Stimulated activated CD4-positive, alpha-beta T cell treated with anti-CD3 and anti-CD28 coated beads, Interleukin-2, amount 100 ng/mL, for 24 hours (primary cell): Measurements from ENCODE around the gene RPS26.

ENCODE experiments used
- DNase-seq, 2 donors: peaks; one replicate each; pipeline ENCODE4 v3.0.0-alpha.2; 2020

Gene RPS26

DNA sequence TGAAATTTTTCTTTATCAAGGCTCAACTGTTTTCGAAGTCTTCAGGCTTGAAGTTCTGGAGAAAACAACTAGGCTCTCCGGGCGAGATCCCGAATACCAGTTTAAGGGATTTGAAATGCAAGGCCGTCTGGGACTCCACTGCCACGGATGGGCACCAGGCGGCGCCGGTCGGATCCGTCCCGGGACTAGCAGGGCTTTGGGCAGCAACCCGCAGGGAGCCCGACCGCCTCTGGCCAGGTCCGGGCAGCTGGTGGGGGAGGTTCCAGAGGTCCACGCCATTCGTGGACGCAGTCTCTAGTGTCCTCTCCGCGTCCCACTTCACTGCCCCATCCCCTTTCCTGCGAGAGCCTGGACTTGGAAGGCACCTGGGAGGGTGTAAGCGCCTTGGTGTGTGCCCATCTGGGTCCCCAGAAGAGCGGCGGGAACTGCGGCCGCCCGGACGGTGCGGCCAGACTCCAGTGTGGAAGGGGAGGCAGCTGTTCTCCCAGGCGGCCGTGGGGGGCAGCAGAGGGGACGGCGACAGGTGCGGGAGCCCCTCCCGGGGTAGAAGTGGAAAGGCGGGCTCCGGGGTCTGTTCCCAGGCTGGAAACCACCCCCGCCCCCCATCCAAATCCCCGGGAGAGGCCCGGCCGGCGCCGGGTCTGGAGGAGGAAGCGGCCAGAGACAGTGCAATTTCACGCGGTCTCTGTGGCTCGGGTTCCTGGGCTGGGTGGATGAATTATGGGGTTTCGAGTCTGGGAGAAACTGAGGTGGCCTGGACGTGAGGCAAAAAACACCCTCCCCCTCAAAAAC lies 37.4 kb downstream of the RPS26 start:
- peak; percentile 61 to 71 for DNase-seq

DNA sequence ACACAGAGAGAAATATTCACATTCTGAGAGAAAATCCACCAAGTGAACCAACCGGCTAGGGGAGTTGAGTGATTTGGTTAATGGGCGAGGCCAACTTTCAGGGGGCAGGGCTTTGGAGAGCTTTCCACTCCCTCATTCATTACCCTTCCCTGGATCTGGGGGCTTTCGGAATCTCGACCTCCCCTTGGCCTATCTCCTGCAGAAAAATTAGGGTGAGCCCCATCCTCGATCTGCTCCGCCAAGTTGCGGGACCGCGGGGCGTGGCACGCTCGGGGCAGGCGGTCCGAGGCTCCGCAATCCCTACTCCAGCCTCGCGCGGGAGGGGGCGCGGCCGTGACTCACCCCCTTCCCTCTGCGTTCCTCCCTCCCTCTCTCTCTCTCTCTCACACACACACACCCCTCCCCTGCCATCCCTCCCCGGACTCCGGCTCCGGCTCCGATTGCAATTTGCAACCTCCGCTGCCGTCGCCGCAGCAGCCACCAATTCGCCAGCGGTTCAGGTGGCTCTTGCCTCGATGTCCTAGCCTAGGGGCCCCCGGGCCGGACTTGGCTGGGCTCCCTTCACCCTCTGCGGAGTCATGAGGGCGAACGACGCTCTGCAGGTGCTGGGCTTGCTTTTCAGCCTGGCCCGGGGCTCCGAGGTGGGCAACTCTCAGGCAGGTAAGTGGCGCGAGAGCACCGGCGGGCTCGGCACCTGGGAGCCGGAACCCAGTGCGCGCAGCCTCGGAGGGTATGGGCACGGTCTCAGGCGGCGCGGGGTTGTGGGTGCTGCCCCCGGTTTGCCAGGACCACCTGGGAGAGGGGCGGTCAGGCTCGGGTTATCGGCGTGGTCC lies 38.2 kb downstream of the RPS26 start, which contains the start of gene ERBB3:
ERBB3 (plus strand) TSS at position 443 of the 833 bp plus-strand sequence; CDS start at position 579, 136 bp downstream.
- DNase-seq = peak; percentile 72 to 79

DNA sequence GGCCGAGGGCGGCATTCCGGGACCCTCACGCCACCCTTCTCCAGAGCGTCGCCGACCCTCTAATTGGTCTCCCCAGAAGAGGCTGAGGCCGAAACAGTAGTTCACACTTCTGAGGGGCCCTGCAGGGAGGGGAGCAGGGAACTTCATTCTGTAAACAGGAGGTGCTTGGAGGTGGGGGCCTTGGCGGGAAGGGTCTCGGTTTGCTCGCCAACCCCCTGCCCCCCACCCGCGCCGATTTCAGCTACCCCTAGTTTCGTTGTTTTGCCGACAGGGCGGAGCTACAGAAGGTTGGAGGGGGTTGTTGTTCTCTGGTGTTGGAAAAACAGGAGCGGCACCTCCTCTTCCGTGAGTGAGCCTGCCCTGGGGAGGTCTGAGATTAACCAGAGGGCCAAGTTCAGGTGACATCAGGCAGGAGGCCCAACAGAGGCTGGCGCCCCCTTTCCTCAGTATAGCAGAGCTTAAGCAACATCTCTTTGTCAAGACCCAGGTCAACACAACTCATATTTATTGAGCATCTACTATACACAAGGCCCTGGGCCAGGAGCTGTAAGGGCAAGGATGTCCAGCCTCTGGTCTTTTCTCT lies 38.9 kb downstream of the RPS26 start:
- peak in 1 of 2 donors; percentile 7 for DNase-seq

DNA sequence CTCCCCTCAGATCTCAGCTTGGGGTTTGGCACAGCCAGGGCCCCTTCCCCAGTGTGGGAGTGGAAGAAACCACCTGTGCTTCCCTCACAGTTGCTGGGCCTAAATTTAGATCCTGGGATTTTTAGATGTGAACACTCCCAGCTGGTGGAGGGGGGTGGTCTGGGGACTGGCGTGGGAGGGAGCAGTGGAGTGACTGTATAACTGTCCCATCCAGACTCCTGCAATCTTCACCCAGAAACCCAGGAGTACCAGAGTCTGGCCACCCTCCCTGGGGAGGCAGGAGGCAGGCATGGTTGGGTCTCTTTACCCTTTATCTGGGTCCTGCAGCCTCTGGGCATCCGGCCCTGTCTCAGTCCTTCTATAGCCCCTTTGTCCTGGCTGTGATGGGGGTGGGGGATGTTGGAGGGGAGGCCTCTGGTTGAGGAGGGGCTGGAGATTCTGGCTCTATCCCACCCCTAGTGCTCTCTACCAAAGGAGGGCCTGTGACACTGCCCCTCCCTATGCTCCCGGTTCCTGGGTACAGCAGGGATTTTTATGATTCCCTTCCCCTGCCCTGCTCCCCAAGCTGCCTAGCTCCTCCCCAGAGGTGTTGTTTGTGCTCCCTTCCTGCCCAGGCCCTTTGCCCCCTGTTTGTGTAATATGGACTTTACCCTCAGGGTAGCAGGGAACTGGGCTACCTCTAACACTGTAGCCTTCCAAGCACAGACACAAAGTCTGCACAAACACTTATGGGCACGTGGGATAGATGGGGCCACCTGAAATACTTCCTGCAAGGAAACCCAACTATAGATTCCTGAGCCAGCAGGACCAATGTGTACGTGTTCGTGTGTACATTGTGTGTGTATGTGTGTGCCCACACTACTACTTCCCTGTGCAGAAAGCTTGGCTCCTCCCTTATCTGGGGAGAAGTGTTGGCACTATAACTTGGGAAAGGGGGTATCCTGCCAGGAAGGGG lies 40.0 kb downstream of the RPS26 start:
- no peak for DNase-seq

DNA sequence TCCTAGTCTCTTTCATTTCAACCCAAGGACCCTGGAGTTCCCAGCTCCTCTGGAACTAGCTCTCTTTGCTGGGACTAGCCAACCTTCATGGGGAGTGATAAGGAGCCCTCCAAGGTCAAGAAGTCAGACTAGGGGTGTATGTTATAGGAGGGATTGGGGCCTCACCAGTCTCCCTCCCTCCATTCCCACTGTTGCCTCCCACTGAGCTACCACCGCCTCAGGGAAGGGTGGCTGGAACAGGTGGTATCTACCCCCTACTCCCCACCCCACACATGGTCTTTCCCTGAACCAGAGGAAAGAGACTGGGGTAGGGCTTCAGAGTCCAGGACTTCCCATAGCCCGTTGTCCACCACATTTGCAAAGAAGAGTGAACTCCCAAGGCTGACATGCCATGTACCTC lies 40.7 kb downstream of the RPS26 start:
- DNase-seq = no peak

DNA sequence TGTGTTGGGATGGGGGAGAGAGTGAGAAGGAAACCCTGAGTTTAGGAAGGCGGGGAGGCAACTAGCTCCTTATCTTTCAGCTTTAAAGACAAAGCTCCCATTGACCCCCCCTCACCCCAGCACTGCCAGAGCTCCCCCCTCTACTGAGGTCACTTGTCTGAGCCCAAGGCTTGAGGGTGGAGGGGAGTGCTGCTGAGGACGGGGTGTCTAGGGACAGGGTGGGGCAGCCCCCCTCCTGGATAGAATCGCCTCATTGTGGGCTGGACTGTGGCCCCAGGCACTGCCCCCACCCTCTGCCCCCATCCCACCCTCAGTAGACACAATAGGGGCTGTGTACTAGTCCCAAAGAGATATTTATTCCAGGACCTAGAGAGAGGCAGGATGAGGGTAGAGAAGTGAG lies 41.2 kb downstream of the RPS26 start:
- no peak for DNase-seq

DNA sequence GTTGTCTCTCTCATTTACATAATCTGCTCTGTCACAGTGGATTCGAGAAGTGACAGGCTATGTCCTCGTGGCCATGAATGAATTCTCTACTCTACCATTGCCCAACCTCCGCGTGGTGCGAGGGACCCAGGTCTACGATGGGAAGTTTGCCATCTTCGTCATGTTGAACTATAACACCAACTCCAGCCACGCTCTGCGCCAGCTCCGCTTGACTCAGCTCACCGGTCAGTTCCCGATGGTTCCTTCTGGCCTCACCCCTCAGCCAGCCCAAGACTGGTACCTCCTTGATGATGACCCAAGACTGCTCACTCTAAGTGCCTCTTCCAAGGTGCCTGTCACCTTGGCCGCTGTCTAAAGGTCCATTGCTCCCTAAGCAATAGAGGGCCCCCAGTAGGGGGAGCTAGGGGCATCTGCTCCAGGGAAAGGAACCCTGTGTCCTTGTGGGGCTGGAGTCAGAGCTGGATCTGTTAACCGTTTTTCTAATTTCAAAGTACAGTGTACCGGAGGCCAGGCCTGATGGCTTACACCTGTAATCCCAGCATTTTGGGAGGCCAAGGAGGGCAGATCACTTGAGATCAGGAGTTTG lies 43.3 kb downstream of the RPS26 start:
- peak in 1 of 2 donors; percentile 43 for DNase-seq

DNA sequence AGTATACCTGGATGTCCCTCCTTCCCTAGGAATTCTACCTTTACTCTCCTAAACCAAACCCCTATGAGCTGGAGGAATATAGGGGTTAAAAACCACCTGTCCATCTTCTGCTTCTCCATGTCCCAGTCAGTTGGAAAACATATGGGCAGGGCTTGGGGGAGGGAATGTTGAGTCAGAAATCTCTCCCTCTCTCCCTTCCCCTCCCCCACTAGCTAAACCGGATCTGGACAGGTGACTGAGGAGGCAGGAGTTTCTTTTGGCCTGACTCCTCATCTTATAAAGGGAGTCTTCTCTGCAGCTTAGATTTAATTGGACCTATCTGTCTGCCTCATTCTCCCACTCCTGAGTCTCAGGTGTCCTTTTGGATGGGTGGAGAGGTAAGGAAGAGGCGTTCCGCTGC lies 44.4 kb downstream of the RPS26 start:
- no peak for DNase-seq

DNA sequence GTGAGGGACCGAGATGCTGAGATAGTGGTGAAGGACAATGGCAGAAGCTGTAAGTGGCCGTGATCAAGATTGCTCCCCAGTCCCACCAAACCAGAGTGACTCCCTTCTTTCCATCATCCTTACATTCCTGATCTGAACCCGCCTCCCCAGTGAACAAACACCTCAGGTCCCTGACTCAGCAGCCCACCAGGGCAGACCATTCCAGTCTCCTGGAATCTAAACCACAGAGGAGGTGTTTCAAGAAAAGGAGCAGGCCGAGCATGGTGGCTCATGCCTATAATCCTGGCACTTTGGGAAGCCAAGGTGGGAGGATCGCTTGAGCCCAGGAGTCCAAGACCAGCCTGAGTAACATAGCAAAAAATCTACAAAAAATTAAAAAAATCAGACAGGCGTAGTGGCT lies 44.9 kb downstream of the RPS26 start:
- no peak for DNase-seq

DNA sequence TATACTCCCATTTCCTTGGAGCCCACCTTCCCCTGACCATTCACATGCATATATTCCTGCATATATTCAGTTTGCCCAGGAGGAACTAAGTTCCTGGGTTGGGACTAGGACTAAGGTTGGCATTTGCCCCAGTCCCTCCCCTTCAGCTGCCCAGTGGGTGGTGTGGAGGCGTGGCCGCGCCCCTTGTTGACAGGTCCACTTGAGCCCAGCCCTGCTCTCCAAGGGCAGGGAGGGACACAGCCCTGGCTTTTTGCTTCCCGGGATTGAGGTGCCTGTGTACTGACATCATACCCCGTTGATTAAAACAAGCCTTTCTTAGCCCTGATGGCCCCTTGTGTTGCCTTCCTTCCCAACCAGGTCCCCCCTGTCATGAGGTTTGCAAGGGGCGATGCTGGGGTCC lies 45.5 kb downstream of the RPS26 start:
- no peak for DNase-seq
